Measurements from ENCODE around the gene SLC43A1.

- TF ChIP-seq, protein P1, sequence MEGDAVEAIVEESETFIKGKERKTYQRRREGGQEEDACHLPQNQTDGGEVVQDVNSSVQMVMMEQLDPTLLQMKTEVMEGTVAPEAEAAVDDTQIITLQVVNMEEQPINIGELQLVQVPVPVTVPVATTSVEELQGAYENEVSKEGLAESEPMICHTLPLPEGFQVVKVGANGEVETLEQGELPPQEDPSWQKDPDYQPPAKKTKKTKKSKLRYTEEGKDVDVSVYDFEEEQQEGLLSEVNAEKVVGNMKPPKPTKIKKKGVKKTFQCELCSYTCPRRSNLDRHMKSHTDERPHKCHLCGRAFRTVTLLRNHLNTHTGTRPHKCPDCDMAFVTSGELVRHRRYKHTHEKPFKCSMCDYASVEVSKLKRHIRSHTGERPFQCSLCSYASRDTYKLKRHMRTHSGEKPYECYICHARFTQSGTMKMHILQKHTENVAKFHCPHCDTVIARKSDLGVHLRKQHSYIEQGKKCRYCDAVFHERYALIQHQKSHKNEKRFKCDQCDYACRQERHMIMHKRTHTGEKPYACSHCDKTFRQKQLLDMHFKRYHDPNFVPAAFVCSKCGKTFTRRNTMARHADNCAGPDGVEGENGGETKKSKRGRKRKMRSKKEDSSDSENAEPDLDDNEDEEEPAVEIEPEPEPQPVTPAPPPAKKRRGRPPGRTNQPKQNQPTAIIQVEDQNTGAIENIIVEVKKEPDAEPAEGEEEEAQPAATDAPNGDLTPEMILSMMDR (IDR thresholded peaks at IDR 0.05) = no peak
- TF ChIP-seq PBX3 (IDR thresholded peaks at IDR 0.05) = no peak
- TF ChIP-seq, protein P2, sequence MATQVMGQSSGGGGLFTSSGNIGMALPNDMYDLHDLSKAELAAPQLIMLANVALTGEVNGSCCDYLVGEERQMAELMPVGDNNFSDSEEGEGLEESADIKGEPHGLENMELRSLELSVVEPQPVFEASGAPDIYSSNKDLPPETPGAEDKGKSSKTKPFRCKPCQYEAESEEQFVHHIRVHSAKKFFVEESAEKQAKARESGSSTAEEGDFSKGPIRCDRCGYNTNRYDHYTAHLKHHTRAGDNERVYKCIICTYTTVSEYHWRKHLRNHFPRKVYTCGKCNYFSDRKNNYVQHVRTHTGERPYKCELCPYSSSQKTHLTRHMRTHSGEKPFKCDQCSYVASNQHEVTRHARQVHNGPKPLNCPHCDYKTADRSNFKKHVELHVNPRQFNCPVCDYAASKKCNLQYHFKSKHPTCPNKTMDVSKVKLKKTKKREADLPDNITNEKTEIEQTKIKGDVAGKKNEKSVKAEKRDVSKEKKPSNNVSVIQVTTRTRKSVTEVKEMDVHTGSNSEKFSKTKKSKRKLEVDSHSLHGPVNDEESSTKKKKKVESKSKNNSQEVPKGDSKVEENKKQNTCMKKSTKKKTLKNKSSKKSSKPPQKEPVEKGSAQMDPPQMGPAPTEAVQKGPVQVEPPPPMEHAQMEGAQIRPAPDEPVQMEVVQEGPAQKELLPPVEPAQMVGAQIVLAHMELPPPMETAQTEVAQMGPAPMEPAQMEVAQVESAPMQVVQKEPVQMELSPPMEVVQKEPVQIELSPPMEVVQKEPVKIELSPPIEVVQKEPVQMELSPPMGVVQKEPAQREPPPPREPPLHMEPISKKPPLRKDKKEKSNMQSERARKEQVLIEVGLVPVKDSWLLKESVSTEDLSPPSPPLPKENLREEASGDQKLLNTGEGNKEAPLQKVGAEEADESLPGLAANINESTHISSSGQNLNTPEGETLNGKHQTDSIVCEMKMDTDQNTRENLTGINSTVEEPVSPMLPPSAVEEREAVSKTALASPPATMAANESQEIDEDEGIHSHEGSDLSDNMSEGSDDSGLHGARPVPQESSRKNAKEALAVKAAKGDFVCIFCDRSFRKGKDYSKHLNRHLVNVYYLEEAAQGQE (IDR thresholded peaks at IDR 0.05; ENCODE audit: low read depth, low read length) = no peak
These were observed 27.4 kb downstream of the SLC43A1 start for GRCh38 chr11:57487920-57488659.

Measured in SK-N-SH (cell line).